Measurements from ENCODE around the gene EIF1B. TPM values are rescaled to one million over a fixed set of nuclear protein-coding genes. Genes with fewer than 3 reads are reported as not detected.

The EIF1B gene
- total RNA-seq, 4 donors from 2014 or later, result 17.1 to 33.2 (median 23.9) TPM

DNA sequence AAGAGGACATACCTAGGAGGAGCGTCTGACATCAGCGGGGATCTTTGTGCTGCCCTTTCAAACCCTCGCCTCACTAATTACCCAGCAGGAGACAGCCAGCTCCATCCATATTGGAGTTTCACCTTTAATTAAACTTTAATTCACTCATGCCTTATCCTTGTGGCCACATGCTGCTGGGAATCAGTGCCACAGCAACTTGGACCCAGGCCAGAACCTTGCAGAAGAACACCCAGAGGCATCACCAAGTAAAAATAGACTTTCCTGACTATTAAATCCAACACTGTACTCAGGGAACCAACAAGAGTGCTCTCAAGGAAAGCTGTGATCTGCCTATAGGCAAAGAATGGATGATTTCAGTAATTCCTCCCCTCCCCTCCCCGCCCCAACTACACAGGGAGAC, 23.9 kb downstream of the EIF1B start:
- WGBS, 2 donors, result 63 to 65% methylated on average over 4 of the region's 4 CpGs
- TF ChIP-seq CTCF (IDR thresholded peaks at IDR 0.05) (no peak), POLR2A (IDR thresholded peaks at IDR 0.05) (no peak)
- intact Hi-C loops (cut with DNase I; ENCODE audit: low total_unique reads), result no loop called here
- no peak for DNase-seq (ENCODE audit: low spot score in 2 of 2)
- H3K4me3 ChIP-seq (ENCODE audit: low read depth, poor library complexity, severe bottlenecking), result no peak overlapping the region

GRCh38 chr3:40333852-40334251, 24.3 kb downstream of the EIF1B start:
- intact Hi-C loops (cut with DNase I; ENCODE audit: low total_unique reads), result no loop called here
- no peak for DNase-seq (ENCODE audit: low spot score in 2 of 2)
- 69 to 78% methylated on average over 4 of the region's 4 CpGs for WGBS, 2 donors
- H3K4me3 ChIP-seq (ENCODE audit: low read depth, poor library complexity, severe bottlenecking), result no peak overlapping the region
- TF ChIP-seq CTCF (IDR thresholded peaks at IDR 0.05) (no peak), POLR2A (IDR thresholded peaks at IDR 0.05) (no peak)

DNA sequence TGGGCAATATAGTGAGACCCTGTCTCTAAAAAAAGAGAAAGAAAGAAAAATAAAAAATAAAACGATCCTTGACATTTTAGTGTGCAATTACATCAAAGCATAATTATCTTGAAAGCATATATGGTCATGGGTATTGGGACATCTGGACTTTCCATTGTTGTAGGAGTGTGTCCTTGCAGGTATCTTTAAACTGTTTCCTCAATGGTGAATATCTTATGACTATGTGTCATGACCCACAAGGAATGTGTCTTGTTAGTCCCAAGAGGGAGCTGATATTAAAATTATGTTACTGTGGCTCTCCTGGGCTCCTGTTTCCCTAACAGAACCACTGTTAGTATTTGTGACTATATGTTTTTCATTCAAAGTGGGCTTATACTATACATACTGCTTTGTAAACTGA, 26.6 kb downstream of the EIF1B start:
- H3K4me3 ChIP-seq (ENCODE audit: low read depth, poor library complexity, severe bottlenecking), result no peak overlapping the region
- no peak for TF ChIP-seq POLR2A (IDR thresholded peaks at IDR 0.05)
- no peak for TF ChIP-seq CTCF (IDR thresholded peaks at IDR 0.05)
- DNase-seq (ENCODE audit: low spot score in 2 of 2), result no peak
- WGBS, 2 donors, result 74 to 87% methylated on average over 1 of the region's 1 CpG
- intact Hi-C loops (cut with DNase I; ENCODE audit: low total_unique reads), result no loop called here

- 81 to 88% methylated on average over 4 of the region's 4 CpGs for WGBS, 2 donors
- DNase-seq (ENCODE audit: low spot score in 2 of 2), result no peak
- intact Hi-C loops (cut with DNase I; ENCODE audit: low total_unique reads), result no loop called here
- TF ChIP-seq POLR2A (IDR thresholded peaks at IDR 0.05), result no peak
- no peak for TF ChIP-seq CTCF (IDR thresholded peaks at IDR 0.05)
- H3K4me3 ChIP-seq (ENCODE audit: low read depth, poor library complexity, severe bottlenecking), result no peak overlapping the region
These were observed 27.1 kb downstream of the EIF1B start for GRCh38 chr3:40336511-40337135.

- intact Hi-C loops (cut with DNase I; ENCODE audit: low total_unique reads), result no loop called here
- no peak for DNase-seq (ENCODE audit: low spot score in 2 of 2)
- no peak overlapping the region for H3K4me3 ChIP-seq (ENCODE audit: low read depth, poor library complexity, severe bottlenecking)
- no peak for TF ChIP-seq POLR2A (IDR thresholded peaks at IDR 0.05)
- no peak for TF ChIP-seq CTCF (IDR thresholded peaks at IDR 0.05)
- 82% methylated on average over 9 of the region's 9 CpGs for WGBS, 2 donors
These were observed 27.9 kb downstream of the EIF1B start for GRCh38 chr3:40337136-40338108.
